Activated gamma-delta T cell treated with anti-CD3 and anti-CD28 coated beads, Interleukin-2, amount 50 U/mL, for 16 hours (primary cell): ENCODE data around the gene SEC16B.

Experiments
- DNase-seq: peaks from one replicate; pipeline ENCODE4 v3.0.0-alpha.2; 2020; ENCODE audit warnings: low read depth

SEC16B gene

GRCh38 chr1:177979272-177979671, 9.4 kb upstream of the SEC16B start:
- DNase-seq, result no peak

GRCh38 chr1:177978530-177978929, 8.7 kb upstream of the SEC16B start:
- DNase-seq, result no peak

DNA sequence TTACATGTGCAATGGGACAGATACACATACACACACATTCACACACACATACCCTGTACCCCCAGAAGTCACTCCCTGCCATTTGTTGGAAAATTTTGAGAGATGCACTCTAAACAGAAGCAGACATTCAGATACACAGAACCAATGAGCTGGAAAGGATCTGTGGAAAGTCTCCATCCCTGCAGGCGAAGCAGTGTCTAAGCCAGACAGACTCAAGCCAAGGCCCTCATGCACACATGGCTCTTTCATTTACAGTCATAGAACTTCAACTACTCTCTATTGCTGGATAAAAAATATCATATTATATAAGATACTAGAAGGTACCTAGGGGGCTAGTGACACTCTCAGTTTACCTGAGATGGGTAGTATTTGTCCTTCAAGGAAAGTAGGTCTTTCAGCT, 7.3 kb upstream of the SEC16B start:
- no peak for DNase-seq

GRCh38 chr1:177976596-177976995, 6.7 kb upstream of the SEC16B start:
- DNase-seq, result no peak

- no peak for DNase-seq
These were observed 6.0 kb upstream of the SEC16B start for GRCh38 chr1:177975588-177976495.

DNA sequence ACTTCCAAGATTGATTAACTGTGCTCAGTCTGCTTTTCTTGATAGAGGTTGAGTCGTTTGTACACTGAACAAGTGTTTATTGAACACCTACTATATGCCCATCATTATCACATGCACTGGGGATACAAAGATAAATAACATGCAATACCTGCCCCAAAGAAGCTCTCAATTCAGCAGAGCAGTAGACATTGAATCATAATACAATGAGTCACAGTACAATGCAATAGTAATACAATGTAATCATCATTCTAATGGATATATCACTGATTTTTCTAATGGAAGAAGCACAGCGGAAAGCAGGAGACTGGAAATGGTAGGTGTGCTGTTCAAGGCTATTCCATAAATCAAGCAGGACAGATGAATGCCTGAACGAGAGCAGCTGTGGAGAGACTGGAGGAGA, 3.7 kb upstream of the SEC16B start:
- no peak for DNase-seq

- no peak for DNase-seq
These were observed 749 bp downstream of the SEC16B start for GRCh38 chr1:177969109-177969508.

DNA sequence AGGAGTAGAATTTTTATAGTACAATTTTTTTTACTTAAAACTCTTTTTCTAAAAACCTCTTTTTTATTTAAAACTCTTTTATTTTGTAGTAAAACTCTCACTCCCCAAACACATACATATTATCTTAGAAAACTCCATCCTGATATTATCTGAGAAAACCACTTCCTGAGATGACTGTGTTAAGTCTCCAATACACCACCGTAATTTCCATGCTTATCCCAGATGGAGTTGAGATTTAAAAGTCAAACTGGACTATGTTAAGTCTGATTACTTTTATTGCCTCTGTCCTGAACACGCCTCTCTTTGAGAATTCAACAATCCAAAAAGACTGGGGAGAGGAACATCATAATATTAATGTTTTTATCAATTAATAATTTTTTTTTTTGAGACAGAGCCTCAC, 3.7 kb downstream of the SEC16B start:
- DNase-seq, result no peak

GRCh38 chr1:177965293-177965692, 4.6 kb downstream of the SEC16B start:
- no peak for DNase-seq

- no peak for DNase-seq
These were observed 5.5 kb downstream of the SEC16B start for GRCh38 chr1:177964336-177964735.

GRCh38 chr1:177960939-177961622, 8.8 kb downstream of the SEC16B start:
- no peak for DNase-seq

- DNase-seq, result no peak
These were observed 9.9 kb downstream of the SEC16B start for GRCh38 chr1:177959811-177960515.

DNA sequence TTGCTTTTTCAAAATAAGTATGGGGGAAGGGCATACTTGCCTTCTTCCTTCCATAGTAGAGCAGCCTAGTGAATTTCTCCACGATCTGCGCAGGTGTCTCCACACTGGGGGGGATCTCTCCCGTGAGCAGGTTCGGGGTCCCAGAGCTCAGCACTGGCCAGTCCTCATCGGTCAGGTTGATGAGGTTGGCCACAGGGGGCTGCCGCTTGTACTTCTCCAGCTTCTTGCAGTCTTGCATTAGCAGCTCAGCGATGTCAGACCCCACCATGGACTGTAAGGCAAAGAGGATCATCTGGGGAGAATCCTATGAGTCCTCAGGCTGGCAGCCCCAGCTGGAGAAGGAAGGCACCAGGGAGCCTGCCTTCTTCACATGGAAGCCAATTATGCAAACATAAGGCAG, 11.8 kb downstream of the SEC16B start:
- DNase-seq, result no peak

DNA sequence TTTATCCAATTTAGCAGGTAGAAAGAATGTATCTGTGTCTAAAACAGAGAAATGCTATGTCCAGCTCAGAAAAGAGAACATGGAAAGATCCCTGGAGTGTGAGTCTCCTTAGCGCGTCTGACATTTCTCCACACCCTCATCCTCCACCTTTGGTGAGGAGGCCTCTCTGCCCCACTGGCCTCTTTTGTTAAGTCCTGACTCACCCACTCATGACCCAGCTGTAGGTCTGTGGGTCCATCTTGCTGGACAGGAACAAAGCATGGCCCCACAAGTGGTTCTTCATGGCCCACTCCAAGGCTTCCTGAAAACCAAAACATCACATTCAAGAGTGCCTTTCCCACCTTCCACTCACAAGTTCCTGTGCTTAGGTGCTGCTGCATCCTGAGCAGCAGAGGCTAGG, 15.8 kb downstream of the SEC16B start:
- DNase-seq, result no peak

DNA sequence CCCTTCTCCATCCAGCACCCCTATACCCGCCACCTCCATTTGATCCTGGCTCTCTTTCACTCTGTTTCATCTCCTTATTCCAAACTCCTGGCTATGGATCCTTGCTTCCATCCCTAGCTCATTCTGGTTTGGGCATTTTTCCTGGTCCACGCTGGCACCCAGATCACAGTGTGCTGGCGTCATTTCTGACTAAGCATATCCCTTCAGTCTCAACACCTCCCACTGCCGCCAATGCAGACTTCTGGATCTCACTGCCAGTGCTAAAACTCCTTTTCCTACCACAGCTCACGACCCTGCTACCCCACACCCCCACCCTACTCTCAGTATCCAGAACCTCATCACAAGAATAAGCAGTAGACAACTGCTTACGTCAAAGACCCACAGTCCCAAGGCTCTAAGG, 16.3 kb downstream of the SEC16B start:
- DNase-seq, result no peak

GRCh38 chr1:177952691-177953090, 17.2 kb downstream of the SEC16B start:
- no peak for DNase-seq

DNA sequence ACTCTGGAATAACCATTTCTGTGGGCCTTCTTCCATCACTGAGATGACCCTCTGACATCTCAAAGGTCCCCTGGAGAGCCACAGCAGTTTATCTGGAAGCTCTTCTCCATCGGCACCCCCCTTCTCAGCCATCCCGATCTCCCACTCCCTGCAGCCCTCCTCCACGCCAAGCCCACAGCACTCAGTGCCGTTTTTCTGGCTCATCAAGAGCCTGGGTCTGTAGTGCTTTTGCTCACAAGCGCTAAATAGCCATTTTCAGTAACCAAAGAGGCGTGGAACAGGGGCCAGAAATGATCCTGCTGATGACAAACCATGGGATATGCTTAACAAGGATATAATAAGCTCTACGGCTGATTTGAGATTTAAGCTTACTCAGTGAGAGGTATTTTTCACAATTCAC, 17.6 kb downstream of the SEC16B start:
- no peak for DNase-seq

- DNase-seq, result no peak
These were observed 19.4 kb downstream of the SEC16B start for GRCh38 chr1:177950506-177950905.

GRCh38 chr1:177948336-177948972, 21.4 kb downstream of the SEC16B start:
- no peak for DNase-seq

DNA sequence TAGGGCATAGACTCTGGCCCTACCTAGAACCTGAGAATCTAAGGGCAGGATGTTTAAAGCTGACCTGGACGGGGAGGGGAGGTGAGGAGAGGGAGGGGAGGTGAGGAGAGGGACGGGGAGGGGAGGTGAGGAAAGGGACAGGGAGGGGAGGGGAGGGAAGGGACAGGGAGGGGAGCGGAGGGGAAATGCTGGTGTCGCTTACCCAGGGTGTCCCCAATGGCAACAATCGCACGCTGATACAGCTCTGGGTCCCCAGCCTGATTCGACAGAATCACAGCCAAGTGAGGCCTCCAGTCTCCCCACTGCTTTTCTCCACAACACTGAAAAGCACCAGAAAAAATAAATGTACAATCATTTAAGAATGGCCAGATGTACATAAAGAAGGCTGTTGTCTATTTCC, 22.2 kb downstream of the SEC16B start:
- DNase-seq, result no peak

- no peak for DNase-seq
These were observed 23.8 kb downstream of the SEC16B start for GRCh38 chr1:177945943-177946650.
